ENCODE results near the gene TXNRD2.
A peak's percentile ranks its signal among the peaks of the same experiment; 100 is the strongest.

The TXNRD2 gene

DNA sequence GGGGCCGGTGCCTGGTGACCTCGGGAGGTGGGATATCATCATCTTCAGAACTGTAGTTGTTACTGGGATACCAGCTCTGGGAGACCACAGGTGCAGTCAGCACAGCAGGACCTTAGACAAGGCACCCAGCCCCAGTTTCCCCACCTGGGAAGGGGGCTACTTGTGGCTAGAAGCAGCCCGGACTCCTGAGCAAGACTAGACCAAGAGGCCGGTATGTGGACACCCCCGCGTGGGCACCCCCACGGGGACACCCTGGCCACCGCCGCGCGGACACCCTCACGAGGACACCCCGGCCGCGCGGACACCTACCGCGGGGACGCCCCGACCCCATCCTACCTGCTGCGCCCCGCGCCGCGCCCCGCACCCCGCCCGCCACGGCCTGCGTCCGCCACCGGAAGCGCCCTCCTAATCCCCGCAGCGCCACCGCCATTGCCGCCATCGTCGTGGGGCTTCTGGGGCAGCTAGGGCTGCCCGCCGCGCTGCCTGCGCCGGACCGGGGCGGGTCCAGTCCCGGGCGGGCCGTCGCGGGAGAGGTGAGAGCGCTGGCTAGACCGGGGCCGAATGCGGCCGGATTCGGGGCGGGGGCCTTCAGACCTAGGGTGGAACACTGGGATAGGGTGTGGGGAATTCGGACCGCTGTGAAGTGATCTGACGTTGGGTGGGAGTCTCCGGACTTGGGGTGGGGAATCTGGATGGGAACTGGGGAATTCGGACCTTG, at the start of gene TXNRD2, which contains the start of gene COMT:
Gene TXNRD2, minus strand, starts transcription at position 454 of the 718 bp plus-strand sequence. Its CDS starts 15 bp downstream, at position 439.
Gene COMT, plus strand, starts transcription at position 408 of the 718 bp plus-strand sequence. CDS start 20,755 bp downstream, outside the sequence.
- TF ChIP-seq, protein P1, sequence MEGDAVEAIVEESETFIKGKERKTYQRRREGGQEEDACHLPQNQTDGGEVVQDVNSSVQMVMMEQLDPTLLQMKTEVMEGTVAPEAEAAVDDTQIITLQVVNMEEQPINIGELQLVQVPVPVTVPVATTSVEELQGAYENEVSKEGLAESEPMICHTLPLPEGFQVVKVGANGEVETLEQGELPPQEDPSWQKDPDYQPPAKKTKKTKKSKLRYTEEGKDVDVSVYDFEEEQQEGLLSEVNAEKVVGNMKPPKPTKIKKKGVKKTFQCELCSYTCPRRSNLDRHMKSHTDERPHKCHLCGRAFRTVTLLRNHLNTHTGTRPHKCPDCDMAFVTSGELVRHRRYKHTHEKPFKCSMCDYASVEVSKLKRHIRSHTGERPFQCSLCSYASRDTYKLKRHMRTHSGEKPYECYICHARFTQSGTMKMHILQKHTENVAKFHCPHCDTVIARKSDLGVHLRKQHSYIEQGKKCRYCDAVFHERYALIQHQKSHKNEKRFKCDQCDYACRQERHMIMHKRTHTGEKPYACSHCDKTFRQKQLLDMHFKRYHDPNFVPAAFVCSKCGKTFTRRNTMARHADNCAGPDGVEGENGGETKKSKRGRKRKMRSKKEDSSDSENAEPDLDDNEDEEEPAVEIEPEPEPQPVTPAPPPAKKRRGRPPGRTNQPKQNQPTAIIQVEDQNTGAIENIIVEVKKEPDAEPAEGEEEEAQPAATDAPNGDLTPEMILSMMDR (IDR thresholded peaks at IDR 0.05; ENCODE audit: borderline replicate concordance, insufficient read depth, low read depth, low read length): no peak
- peak within 1 kb of the TSS; percentile 89 for H3K4me3 ChIP-seq (ENCODE audit: low read depth, low read length)

GRCh38 chr22:19991395-19991644, 49.7 kb upstream of the TXNRD2 start:
- TF ChIP-seq, protein P1 (IDR thresholded peaks at IDR 0.05; ENCODE audit: borderline replicate concordance, insufficient read depth, low read depth, low read length): no peak

GRCh38 chr22:19990609-19991394, 49.2 kb upstream of the TXNRD2 start:
- no peak overlapping the region for H3K4me3 ChIP-seq (ENCODE audit: low read depth, low read length)
- TF ChIP-seq, protein P1 (IDR thresholded peaks at IDR 0.05; ENCODE audit: borderline replicate concordance, insufficient read depth, low read depth, low read length): no peak

More at GRCh38 chr22:19991395-19991644, 49.7 kb upstream of the TXNRD2 start:
- H3K4me3 ChIP-seq (ENCODE audit: low read depth, low read length): no peak overlapping the region

DNA sequence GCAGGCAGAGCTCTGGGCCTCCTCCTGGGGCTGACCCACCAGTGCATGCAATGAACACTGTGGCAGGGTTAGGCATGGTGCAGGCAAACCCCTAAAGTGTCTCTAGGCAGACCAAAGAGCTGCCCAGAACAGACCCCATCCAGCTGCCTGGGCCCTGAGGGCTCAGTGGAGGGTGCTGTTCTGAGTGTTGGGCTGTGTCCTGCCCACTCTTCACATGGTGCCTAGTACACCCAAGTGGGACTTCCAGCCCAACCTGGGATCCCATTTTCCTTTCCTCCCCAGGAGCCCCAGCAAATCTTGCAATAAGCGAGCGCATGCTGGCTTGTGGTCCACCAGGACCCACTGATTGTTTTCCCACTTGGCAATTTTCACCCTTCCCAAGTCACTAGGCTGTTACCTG, 48.6 kb upstream of the TXNRD2 start:
- TF ChIP-seq, protein P1 (IDR thresholded peaks at IDR 0.05; ENCODE audit: borderline replicate concordance, insufficient read depth, low read depth, low read length): no peak

GRCh38 chr22:19989725-19990067, 48.1 kb upstream of the TXNRD2 start:
- TF ChIP-seq, protein P1 (IDR thresholded peaks at IDR 0.05; ENCODE audit: borderline replicate concordance, insufficient read depth, low read depth, low read length): no peak
- no peak overlapping the region for H3K4me3 ChIP-seq (ENCODE audit: low read depth, low read length)

More for the DNA sequence above, 48.6 kb upstream of the TXNRD2 start:
- no peak overlapping the region for H3K4me3 ChIP-seq (ENCODE audit: low read depth, low read length)

DNA sequence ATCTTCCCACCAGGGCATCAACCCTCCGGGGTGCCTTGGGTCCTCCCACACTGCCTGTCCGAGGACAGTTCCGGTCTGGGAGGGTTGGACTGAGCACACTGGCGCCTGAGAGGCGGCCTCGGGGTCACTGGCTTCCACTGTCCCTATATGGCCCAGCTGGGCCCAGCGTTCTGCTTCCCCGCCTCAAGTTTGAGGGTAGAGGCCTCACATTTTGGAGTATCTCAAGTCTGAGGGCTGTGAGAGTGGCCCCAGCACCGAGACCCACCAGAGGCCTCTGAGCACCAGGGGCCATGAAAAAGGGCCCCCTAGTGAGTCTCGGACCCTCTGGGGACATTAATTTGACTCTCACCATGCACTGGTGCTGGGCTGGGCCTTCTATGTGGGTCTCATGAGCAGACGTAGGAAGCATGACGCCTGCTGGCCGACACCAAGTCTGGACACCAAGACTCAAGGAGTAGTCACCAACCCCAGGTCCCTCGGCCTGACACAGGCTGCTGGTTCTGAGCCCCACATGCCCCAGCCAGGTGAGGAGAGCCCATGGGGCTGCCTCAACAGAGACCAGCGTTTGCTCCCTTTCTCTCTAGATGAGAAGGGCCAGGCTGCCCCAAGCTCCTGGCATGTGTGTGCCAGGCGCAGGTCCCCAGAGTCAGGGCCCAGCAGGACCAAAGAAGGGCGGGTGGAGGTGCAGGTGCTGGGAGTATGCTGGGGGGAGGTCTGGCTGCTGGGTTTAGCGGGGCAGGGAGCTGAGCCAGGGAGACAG, 47.5 kb upstream of the TXNRD2 start:
- H3K4me3 ChIP-seq (ENCODE audit: low read depth, low read length): no peak overlapping the region
- TF ChIP-seq, protein P1 (IDR thresholded peaks at IDR 0.05; ENCODE audit: borderline replicate concordance, insufficient read depth, low read depth, low read length): no peak
